G401 (cell line): ENCODE data around the gene OTOGL. TPM values are rescaled to one million over a fixed set of nuclear protein-coding genes. Genes with fewer than 3 reads are reported as not detected.

ENCODE experiments used
- DNase-seq: peaks from one replicate; pipeline ENCODE4 v3.0.0-alpha.2; 2015; ENCODE audit warnings: low spot score
- in situ Hi-C: cut with HindIII; loops from 2 replicates; pipeline ENCODE4 v1.10.0; 2016; ENCODE audit warnings: low sequenced_read_pairs, mixed read lengths
- total RNA-seq: library from RNA; depleted of rRNA; stranded (reverse); fragments of >200 nt; shearing (Covaris generic); gene quantifications from 2 replicates; pipeline ENCODE4 v1.2.3, GENCODE V29; 2014; rRNA removed

OTOGL gene
- total RNA-seq, 1 experiment from 2014 or later: not detected

DNA sequence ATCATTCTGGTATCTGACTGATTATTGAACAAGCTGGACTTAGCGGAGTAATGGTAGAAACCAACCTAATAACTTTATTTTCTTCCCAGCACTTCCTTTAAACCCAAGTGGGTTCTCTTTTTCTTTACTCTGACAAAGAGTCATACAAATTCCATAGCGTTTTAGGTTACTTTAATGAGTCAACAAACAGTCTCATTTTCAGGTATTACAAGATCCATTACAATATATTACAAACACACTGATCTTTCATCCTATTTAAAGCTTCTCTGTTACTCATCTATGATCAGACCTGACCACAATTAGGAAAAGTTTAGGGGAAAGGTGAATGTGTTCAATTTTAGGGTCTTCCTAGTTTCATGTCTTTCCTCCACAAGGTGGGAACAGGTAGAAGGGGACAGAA lies 305.3 kb downstream of the OTOGL start:
- no peak for DNase-seq
- in situ Hi-C loops: no loop called here

DNA sequence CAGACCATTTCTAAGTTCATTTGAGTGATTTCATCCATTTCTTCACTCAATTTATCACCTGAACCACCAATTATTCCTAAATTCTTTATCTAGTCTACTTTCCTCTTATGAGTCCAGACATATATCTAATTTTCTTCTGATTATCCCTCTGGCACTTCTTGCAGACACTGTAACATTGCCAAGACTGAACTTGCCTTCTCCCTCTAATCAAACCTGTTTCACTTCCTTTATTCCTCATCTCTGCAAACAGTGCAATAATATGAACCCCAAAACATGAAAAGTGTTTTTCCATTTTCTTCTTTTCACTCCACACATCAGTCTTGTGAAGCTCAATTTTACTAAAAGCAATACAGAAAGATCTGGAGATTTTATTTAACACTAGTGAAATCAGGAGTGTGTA lies 306.9 kb downstream of the OTOGL start:
- in situ Hi-C loops: no loop called here
- DNase-seq: no peak

DNA sequence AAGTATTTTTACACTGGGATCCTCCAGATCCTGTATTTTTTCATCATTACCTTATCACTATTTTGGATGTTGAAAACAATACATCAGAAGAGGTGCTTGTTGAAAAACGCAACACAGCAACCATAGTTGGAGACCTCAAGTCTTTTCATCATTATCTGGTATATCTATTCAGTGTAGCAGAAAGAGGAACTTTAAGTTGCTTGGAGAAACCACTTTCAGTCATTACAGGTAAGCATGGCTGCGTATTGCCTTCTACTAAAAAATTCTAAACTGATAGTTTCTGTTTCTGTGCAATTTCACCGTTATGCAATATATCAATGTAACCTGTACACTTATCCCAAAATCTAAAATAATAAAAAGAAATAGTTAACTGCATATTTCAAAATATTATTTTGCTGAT lies 312.4 kb downstream of the OTOGL start:
- DNase-seq: no peak
- in situ Hi-C loops: no loop called here

DNA sequence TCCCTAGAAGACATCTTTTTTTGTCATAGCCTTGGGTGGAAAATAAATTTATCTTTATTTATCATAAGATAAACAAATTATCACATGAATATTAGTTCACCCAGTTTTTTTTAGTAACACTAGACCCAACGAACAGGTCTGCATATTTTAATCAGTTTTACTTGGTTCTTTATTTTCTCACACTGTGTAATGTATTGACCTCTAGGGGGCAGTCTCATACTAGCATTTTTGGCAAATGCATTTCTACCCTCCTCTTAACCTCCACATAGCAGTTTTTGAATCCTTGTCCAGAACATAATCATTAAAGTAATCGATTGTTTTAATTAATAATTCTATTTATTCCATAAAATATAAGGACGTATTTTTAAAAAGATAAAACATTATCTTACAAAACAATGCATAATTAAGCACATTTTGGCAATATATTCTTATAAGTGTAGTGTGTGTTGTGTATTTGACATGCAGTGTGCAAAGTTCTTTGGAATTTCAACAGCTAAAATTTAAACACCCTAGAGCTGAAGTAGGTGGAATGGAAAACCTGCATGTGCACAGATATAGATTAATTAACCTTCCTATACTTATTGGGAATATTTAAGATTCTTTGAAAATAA lies 313.1 kb downstream of the OTOGL start:
- peak; percentile 73 for DNase-seq
- in situ Hi-C loops: no loop called here

DNA sequence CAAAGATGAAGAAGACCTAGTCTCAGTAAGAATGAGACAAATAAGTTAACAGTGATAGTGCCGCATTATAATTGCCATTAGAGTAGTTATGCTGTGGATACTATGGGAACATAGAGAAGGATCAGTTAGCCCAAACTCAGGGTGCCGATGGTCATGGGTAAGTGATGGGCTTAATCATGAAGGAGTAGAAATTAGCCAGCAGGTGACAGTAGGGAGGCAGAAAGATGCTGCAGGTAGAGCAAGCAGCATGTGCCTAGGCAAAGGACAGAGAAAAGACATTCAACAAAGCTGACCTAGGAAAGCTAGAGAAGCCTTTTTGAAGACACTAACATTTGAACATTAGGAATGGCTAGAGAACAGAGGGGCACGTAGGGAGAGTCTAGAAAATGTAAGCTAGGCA lies 314.1 kb downstream of the OTOGL start:
- in situ Hi-C loops: no loop called here
- DNase-seq: no peak

DNA sequence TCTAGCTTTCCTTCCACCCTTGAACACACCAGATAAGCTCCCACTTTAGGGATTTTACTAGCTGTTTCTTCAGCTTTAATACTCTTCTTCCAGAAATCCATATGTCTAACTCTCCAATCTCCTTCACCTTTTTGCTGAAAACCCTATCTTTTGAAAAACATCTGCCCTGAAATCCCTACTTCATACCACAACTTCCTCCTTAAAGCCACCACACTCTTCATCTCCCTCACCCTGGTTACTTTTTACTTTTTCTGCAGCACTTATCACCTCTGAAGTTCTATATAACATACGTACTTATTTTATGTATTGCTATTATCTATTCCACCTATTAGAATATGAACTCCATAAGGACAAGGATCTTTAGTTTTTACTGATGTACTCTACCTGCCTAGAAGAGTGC lies 316.1 kb downstream of the OTOGL start:
- in situ Hi-C loops: no loop called here
- DNase-seq: no peak

DNA sequence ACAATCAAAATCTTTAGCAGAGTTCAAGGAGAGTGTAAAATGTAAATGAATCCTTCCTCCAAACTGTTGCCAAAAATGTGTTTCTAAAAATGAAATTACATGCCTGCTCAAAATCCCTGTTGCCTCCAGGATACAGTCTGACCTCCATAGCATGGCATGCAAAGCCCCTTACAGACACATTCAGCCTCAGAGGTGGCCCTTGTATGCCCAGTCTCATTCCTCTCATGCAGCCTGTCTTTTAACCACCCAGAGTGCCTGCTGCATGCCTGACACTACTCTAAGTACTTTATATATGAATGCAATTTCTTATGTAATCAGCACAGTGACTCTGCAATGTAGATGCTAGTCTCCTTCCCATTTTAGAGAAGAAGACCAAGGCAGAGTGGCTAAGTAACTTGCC lies 320.3 kb downstream of the OTOGL start:
- no peak for DNase-seq
- in situ Hi-C loops: no loop called here

DNA sequence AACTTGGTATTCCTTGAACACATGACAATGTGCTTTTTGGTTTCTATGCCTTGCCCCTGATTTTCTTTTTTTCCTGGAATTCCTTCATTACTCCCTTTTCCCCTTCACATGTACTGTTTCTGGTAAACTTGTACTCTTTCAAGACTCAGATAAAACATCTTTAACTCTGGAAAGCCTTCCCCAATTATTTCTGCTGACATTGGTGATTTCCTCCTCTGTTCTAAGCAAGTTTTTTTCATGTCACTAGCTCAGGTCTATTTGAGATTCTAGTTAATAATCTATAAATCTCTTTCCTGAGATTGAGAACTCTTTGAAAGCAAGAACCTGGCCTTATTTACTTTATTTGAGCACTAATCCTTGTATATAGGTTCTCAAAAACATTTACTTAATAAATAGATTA lies 320.7 kb downstream of the OTOGL start:
- in situ Hi-C loops: no loop called here
- no peak for DNase-seq

DNA sequence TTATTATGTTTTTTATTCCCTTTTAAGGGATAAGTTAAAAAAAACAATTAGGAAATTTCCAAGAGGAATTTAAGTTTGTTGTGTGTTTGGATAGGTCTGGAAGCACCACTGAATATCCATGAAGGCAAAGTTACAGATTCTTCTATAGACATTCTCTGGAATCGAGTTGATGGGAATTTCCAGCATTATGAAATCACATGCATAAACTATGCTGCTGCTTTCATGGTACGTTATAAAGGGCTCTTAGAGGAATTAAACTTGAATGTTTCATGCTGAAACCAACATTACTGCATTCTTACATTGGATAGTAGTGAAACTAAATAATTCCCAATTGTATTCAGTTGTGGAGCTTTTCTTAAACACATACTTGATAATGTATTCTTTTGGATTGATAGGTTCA lies 323.2 kb downstream of the OTOGL start:
- DNase-seq: no peak
- in situ Hi-C loops: no loop called here

Other genes with a start within 250 kb of the OTOGL start
- 45.4 and 57.0 TPM in 2 replicates for gene PPP1R12A, start 164.4 kb upstream of the OTOGL start, total RNA-seq